K562 (cell line): ENCODE data around the gene SH3BGR. TPM values are rescaled to one million over a fixed set of nuclear protein-coding genes. Genes with fewer than 3 reads are reported as not detected.

ENCODE experiments used
- ARNT ChIP-seq, 2 experiments: fragments of 450-650 bp; IDR thresholded peaks; 2 replicates each; pipeline ENCODE4 v1.6.1; 2016; ENCODE audit warnings: mild to moderate bottlenecking in 1 of 2
- C11orf30 ChIP-seq: fragments of 450-650 bp; IDR thresholded peaks from 2 replicates; pipeline ENCODE4 v1.6.1; 2016; ENCODE audit warnings: low read depth, mild to moderate bottlenecking
- CEBPG ChIP-seq, 3 experiments: fragments of 200-800 bp in 1 of 3; sonication (Bioruptor generic) in 1 of 3; sonication (generic) in 1 of 3; formaldehyde crosslinking in 1 of 3; IDR thresholded peaks in 2 of 3; conservative IDR thresholded peaks in 1 of 3; 2 replicates each; pipeline versions ENCODE4 v1.6.1 to v1.8.0; 2016 to 2022; ENCODE audit warnings: missing compliant biosample characterization in 2 of 3, missing genetic modification characterization in 2 of 3, mild to moderate bottlenecking in 1 of 3, missing genetic modification reagents in 1 of 3
- COPS2 ChIP-seq: fragments of 450-650 bp; conservative IDR thresholded peaks from 2 replicates; pipeline ENCODE4 v1.6.1; 2016; ENCODE audit warnings: mild to moderate bottlenecking, moderate library complexity
- HNRNPLL ChIP-seq: fragments of 200-400 bp; formaldehyde crosslinking; IDR thresholded peaks from 2 replicates; pipeline ENCODE4 v1.6.1; 2017; ENCODE audit warnings: low read length, low read depth, mild to moderate bottlenecking; ENCODE audit not compliant: poor library complexity, severe bottlenecking
- JUN ChIP-seq, 2 experiments: sonication (generic) in 1 of 2; formaldehyde crosslinking in 1 of 2; IDR thresholded peaks; 2 replicates each; pipeline versions ENCODE4 v1.6.1 to v1.8.0; 2012 to 2022; ENCODE audit warnings: borderline replicate concordance in 2 of 2, mild to moderate bottlenecking in 2 of 2, improper control_type of control experiment in 1 of 2, low read depth in 1 of 2, low read length in 1 of 2, missing genetic modification reagents in 1 of 2
- L3MBTL2 ChIP-seq: fragments of 450-650 bp; IDR thresholded peaks from 2 replicates; pipeline ENCODE4 v1.6.1; 2016; ENCODE audit warnings: mild to moderate bottlenecking, moderate library complexity
- PKNOX1 ChIP-seq: fragments of 450-650 bp; IDR thresholded peaks from 2 replicates; pipeline ENCODE4 v1.6.1; 2016
- POLR2H ChIP-seq: IDR thresholded peaks from 2 replicates; pipeline ENCODE4 v1.6.1; 2016; ENCODE audit warnings: missing genetic modification characterization, low read depth, mild to moderate bottlenecking, control low read depth, missing compliant biosample characterization, moderate library complexity
- RFX5 ChIP-seq: IDR thresholded peaks from 2 replicates; pipeline ENCODE4 v1.6.1; 2011; ENCODE audit warnings: low read depth, mild to moderate bottlenecking, improper control_type of control experiment, low read length
- SMARCA4 ChIP-seq: fragments of 450-650 bp; IDR thresholded peaks from 2 replicates; pipeline ENCODE4 v1.6.1; 2016
- SP2 ChIP-seq: IDR thresholded peaks from 2 replicates; pipeline ENCODE4 v1.6.1; 2011; ENCODE audit warnings: mild to moderate bottlenecking, low read depth, low read length, moderate library complexity; ENCODE audit not compliant: poor library complexity, severe bottlenecking; ENCODE audit errors: extremely low read depth
- SRSF7 ChIP-seq: fragments of 200-400 bp; formaldehyde crosslinking; optimal IDR thresholded peaks from 2 replicates; pipeline ENCODE3; 2017; ENCODE audit warnings: mild to moderate bottlenecking, low read depth, low read length
- TAF9B ChIP-seq: fragments of 450-650 bp; IDR thresholded peaks from 2 replicates; pipeline ENCODE4 v1.6.1; 2018; ENCODE audit warnings: mild to moderate bottlenecking; ENCODE audit not compliant: partially characterized antibody
- ZFP36 ChIP-seq: fragments of 150-350 bp; IDR thresholded peaks from 2 replicates; pipeline ENCODE4 v1.6.1; 2018; ENCODE audit warnings: low read length, low read depth; ENCODE audit not compliant: partially characterized antibody
- ZNF121 ChIP-seq: sonication (generic); formaldehyde crosslinking; conservative IDR thresholded peaks from 2 replicates; pipeline ENCODE4 v1.8.0; 2022; ENCODE audit warnings: missing genetic modification reagents
- polyA plus RNA-seq, 8 experiments: library from polyadenylated mRNA; depleted of rRNA in 4 of 8; stranded (reverse) in 5 of 8; unstranded in 3 of 8; fragments of >200 nt; fragmentation: Nextera tagmentation in 2 of 8; fragmentation: Illumina TruSeq in 1 of 8; extraction: Ambion mirVana in 2 of 8; extraction: Trizol in 1 of 8; gene quantifications; 2 replicates each; pipeline versions ENCODE4 v1.2.1 to v1.2.3, GENCODE V29; 2011 to 2014; ENCODE audit warnings: inconsistent platforms in 1 of 8, missing spikeins in 1 of 8
- total RNA-seq, 7 experiments: library from RNA; depleted of rRNA in 6 of 7; stranded (reverse); fragments of >200 nt in 6 of 7; fragmentation: Illumina TruSeq in 2 of 7; extraction: Trizol in 2 of 7; gene quantifications; 2 replicates each; pipeline versions ENCODE4 v1.2.1 to v1.2.3, GENCODE V29; 2011 to 2021; ENCODE audit warnings: low replicate concordance in 1 of 7
- TF ChIP-seq, protein P1 (sequence below), 2 experiments: fragments of 450-650 bp; conservative IDR thresholded peaks; 2 replicates each; pipeline ENCODE4 v1.6.1; 2017; ENCODE audit warnings: mild to moderate bottlenecking in 2 of 2, moderate library complexity in 2 of 2

The SH3BGR gene
- total and polyA plus RNA-seq, 9 of the 15 experiments (the other 6 are each of a cell fraction or from before 2014, with no cell fraction given): 6.6 to 42.9 (median 25.6) TPM

DNA sequence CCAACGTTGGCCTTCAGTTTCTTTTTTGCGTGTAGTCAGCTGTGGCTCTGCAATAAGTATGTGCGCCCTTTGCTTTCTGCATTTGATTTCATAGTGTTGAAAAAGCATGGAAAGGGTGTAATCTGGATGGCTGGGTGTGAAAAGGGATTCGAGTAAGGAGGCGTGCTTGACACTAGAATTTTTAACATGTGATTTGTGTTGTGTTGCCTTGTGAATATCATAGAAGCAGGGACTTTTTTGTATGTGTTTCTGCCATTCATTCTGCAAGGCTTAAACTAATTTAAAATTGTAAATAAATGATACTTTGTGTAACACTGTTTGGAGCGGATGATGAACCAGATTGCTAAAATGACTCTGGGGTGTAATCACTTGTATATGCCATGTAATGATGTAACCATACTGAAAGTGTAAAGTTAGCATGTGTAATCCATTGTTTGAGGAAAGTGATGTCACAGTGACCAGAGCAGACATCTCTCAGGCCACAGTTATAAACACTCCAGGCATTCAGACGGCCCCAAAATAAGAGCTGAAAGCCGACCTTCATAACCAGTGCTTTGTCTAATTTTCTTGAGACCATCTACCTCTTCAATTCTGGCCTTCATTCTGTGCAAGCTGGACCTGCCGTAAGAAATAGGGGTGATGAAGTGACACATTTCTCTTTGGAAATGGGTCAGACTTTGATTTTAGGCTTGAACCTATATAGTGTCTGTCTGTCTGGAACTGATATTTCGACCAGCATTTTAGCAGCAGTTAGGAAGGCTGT is 618 bp downstream of the SH3BGR start (continued):
- TF ChIP-seq ARNT (IDR thresholded peaks at IDR 0.05) (no peak), ZFP36 (peak; percentile 10), RFX5 (no peak), C11orf30 (peak; percentile 9; the same call in 1 of the 2 replicates), POLR2H (tag) (peak; percentile 94), SP2 (no peak), JUN (IDR thresholded peaks at IDR 0.05; ENCODE audit: borderline replicate concordance, low read depth, low read length) (peak; percentile 95), JUN (CRISPR knock-in tag; IDR thresholded peaks at IDR 0.05; ENCODE audit: borderline replicate concordance) (peak; percentile 92; the same call in 1 of the 2 replicates), L3MBTL2 (peak; percentile 74), SRSF7 (no peak), PKNOX1 (0 out of 2 replicates have a peak, but pooled peaks have one; percentile 14), COPS2 (no peak), ZNF121 (CRISPR knock-in tag) (no peak), TAF9B (peak; percentile 33), HNRNPLL (no peak), SMARCA4 (peak; percentile 11; the same call in 1 of the 2 replicates), CEBPG (CRISPR knock-in tag; IDR thresholded peaks at IDR 0.05) (peak; percentile 83), CEBPG (tag; conservative IDR thresholded peaks at IDR 0.05 in 1 of 2, IDR thresholded peaks at IDR 0.05 in 1 of 2) (peak; percentile 89 to 99)
- TF ChIP-seq, protein P1, sequence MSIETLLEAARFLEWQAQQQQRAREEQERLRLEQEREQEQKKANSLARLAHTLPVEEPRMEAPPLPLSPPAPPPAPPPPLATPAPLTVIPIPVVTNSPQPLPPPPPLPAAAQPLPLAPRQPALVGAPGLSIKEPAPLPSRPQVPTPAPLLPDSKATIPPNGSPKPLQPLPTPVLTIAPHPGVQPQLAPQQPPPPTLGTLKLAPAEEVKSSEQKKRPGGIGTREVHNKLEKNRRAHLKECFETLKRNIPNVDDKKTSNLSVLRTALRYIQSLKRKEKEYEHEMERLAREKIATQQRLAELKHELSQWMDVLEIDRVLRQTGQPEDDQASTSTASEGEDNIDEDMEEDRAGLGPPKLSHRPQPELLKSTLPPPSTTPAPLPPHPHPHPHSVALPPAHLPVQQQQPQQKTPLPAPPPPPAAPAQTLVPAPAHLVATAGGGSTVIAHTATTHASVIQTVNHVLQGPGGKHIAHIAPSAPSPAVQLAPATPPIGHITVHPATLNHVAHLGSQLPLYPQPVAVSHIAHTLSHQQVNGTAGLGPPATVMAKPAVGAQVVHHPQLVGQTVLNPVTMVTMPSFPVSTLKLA (conservative IDR thresholded peaks at IDR 0.05): 0 out of 4 replicates have a peak, but pooled peaks of 1 of the 2 experiments have one; percentile 11
